ENCODE data around the gene SNX8.

SNX8 gene

GRCh38 chr7:2202901-2203765 is 111.1 kb downstream of the SNX8 start:
- DNase-seq (ENCODE audit: low spot score): no peak

- no peak for DNase-seq (ENCODE audit: low spot score)
These were observed 111.9 kb downstream of the SNX8 start for GRCh38 chr7:2202361-2202761.

All from cerebellar cortex (tissue), 1 donor.